Upper lobe of left lung (tissue), 6 donors: ENCODE results near the gene ZNF280B. TPM values are rescaled to one million over a fixed set of nuclear protein-coding genes. Genes with fewer than 3 reads are reported as not detected.

ENCODE experiments used
- ATAC-seq, 2 donors: fragments of 200-7000 bp; cut with Tn5 transposase; one replicate each; pipeline ENCODE4 v1.9.1; 2022; ENCODE audit warnings: mild to moderate bottlenecking in 2 of 2, moderate library complexity in 2 of 2; ENCODE audit not compliant: low FRiP score in 2 of 2
- DNase-seq, 2 donors: peaks; one replicate each; pipeline ENCODE4 v3.0.0-alpha.2; 2019 to 2020
- H3K27ac ChIP-seq, 4 donors: fragments of 200-600 bp; sonication (generic); one replicate each; pipeline ENCODE4 v1.5.1; 2016 to 2019
- H3K27me3 ChIP-seq, 4 donors: fragments of 200-600 bp; sonication (generic); one replicate each; pipeline ENCODE4 v1.5.1; 2017 to 2019
- H3K36me3 ChIP-seq, 4 donors: fragments of 200-600 bp; sonication (generic); one replicate each; pipeline ENCODE4 v1.5.1; 2016 to 2019
- H3K4me1 ChIP-seq, 4 donors: fragments of 200-600 bp; sonication (generic); one replicate each; pipeline ENCODE4 v1.5.1; 2018 to 2019
- H3K4me3 ChIP-seq, 4 donors: fragments of 200-600 bp; sonication (generic); one replicate each; pipeline ENCODE4 v1.5.1; 2017 to 2019; ENCODE audit warnings: mild to moderate bottlenecking in 2 of 4, moderate library complexity in 1 of 4
- H3K9me3 ChIP-seq, 4 donors: fragments of 200-600 bp; sonication (generic); one replicate each; pipeline ENCODE4 v1.5.1; 2018 to 2019
- CTCF ChIP-seq, 6 experiments: fragments of 450-650 bp in 4 of 6; fragments of 200-600 bp in 2 of 6; sonication (generic) in 2 of 6; IDR thresholded peaks; one replicate each; pipeline ENCODE4 v1.5.1; 2016 to 2019; ENCODE audit warnings: antibody characterized with exemption in 6 of 6
- EP300 ChIP-seq, 4 donors: sonication (generic); formaldehyde crosslinking; IDR thresholded peaks; one replicate each; pipeline ENCODE4 v1.5.1; 2017; ENCODE audit warnings: antibody characterized with exemption in 4 of 4, control low read depth in 2 of 4
- POLR2A ChIP-seq, 4 donors: fragments of 450-650 bp; IDR thresholded peaks; one replicate each; pipeline ENCODE4 v1.5.1; 2016 to 2017; ENCODE audit warnings: antibody characterized with exemption in 4 of 4, mild to moderate bottlenecking in 2 of 4
- POLR2AphosphoS5 ChIP-seq, 2 donors: sonication (generic); formaldehyde crosslinking; IDR thresholded peaks; one replicate each; pipeline ENCODE4 v1.5.1; 2017; ENCODE audit warnings: antibody characterized with exemption in 2 of 2
- WGBS, 2 donors: methylation state at CpG; one replicate each; pipeline ENCODE4 v1.1.5; 2017 to 2018; 5-methylcytosine and 5-hydroxymethylcytosine counted together
- total RNA-seq, 6 donors: library from RNA; depleted of rRNA in 4 of 6; stranded (reverse); fragments of >200 nt in 4 of 6; gene quantifications; one replicate each; pipeline versions ENCODE4 v1.1.0 to v1.2.1, GENCODE V29; 2016 to 2021
- donor health status: DM: no; HTN: no; CAD: no; lungs with moderate emphysema.
- donor health status: DM: no; HTN: yes; CAD: no; lungs with severe emphysema.

Gene ZNF280B
- total RNA-seq, 6 donors from 2014 or later, result 0.22 to 0.98 (median 0.44) TPM; not detected in 1

- no peak for ATAC-seq
Observed at GRCh38 chr22:22548910-22549309, 40.4 kb upstream of the ZNF280B start.

GRCh38 chr22:22548317-22548716, 39.8 kb upstream of the ZNF280B start:
- no peaks in the 10 kb centered on the region for H3K4me1 ChIP-seq
- ATAC-seq (no peak), DNase-seq (no peak)
- TF ChIP-seq POLR2A (IDR thresholded peaks at IDR 0.05), result no peak
- TF ChIP-seq CTCF (IDR thresholded peaks at IDR 0.05), result no peak
- TF ChIP-seq POLR2AphosphoS5 (IDR thresholded peaks at IDR 0.05), result no peak
- no peak for TF ChIP-seq EP300 (IDR thresholded peaks at IDR 0.05)
- H3K27me3 ChIP-seq, result no peaks in the 10 kb centered on the region
- H3K9me3 ChIP-seq, result no peaks in the 10 kb centered on the region
- H3K27ac ChIP-seq, result no peak overlapping the region
- H3K36me3 ChIP-seq, result no peaks in the 10 kb centered on the region
- 70 to 83% methylated on average over 9 of the region's 9 CpGs for WGBS, 2 donors
- no peak overlapping the region for H3K4me3 ChIP-seq

More at GRCh38 chr22:22548910-22549309, 40.4 kb upstream of the ZNF280B start:
- DNase-seq, result no peak
- WGBS, 2 donors, result 70% methylated on average over 1 of the region's 1 CpG
- H3K36me3 ChIP-seq, result no peaks in the 10 kb centered on the region
- TF ChIP-seq POLR2AphosphoS5 (IDR thresholded peaks at IDR 0.05) (no peak), CTCF (IDR thresholded peaks at IDR 0.05) (no peak)
- no peak overlapping the region for H3K4me3 ChIP-seq
- no peak overlapping the region for H3K27ac ChIP-seq
- no peaks in the 10 kb centered on the region for H3K9me3 ChIP-seq
- H3K4me1 ChIP-seq, result no peaks in the 10 kb centered on the region
- no peaks in the 10 kb centered on the region for H3K27me3 ChIP-seq

DNA sequence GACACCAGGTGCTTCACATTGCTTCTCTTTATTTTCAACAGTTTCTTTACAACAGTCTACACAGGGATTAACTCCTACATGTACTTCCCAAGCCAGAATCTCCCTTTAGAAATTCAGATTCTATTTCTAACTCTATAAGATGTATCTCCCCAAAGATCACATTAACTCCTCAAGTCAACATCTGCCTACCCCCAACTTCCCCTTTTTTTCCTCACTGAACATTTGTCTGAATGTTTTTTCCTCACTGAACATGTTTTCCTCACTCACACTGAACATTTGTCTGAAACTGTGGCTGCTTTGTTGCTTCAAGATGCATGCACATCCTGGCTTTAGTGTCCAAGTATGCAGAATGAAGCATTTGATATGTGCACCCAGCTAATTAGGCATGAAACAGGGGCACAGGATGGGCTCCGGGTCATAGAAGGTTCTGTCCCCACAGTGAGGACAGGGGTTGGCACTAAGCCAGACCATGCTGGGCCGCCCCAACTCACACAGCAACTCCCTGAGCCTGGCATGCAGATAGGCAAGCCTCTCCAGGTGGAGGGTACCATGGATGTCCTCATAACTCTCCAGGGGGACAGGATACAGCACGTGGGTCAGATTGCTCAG, 39.3 kb upstream of the ZNF280B start:
- Histone ChIP-seq H3K4me1 (no peaks in the 10 kb centered on the region), H3K27me3 (no peaks in the 10 kb centered on the region), H3K9me3 (no peaks in the 10 kb centered on the region), H3K4me3 (no peak overlapping the region), H3K36me3 (no peaks in the 10 kb centered on the region), H3K27ac (no peak overlapping the region)
- ATAC-seq (peak in 1 of 2 donors; percentile 18), DNase-seq (no peak)
- TF ChIP-seq POLR2A (IDR thresholded peaks at IDR 0.05) (no peak), POLR2AphosphoS5 (IDR thresholded peaks at IDR 0.05) (no peak), CTCF (IDR thresholded peaks at IDR 0.05) (no peak), EP300 (IDR thresholded peaks at IDR 0.05) (no peak)
- WGBS, 2 donors, result 22 to 38% methylated on average over 1 to 3 of the region's 3 CpGs

GRCh38 chr22:22547226-22547625, 38.7 kb upstream of the ZNF280B start:
- DNase-seq, result no peak
- WGBS, 2 donors, result 76 to 92% methylated on average over 3 of the region's 3 CpGs
- Histone ChIP-seq H3K9me3 (no peaks in the 10 kb centered on the region), H3K27me3 (no peaks in the 10 kb centered on the region), H3K4me3 (no peak overlapping the region), H3K27ac (no peak overlapping the region), H3K36me3 (no peaks in the 10 kb centered on the region), H3K4me1 (no peaks in the 10 kb centered on the region)
- ATAC-seq, result no peak
- TF ChIP-seq CTCF (IDR thresholded peaks at IDR 0.05), result no peak
- TF ChIP-seq EP300 (IDR thresholded peaks at IDR 0.05), result no peak
- no peak for TF ChIP-seq POLR2AphosphoS5 (IDR thresholded peaks at IDR 0.05)
- no peak for TF ChIP-seq POLR2A (IDR thresholded peaks at IDR 0.05)

GRCh38 chr22:22546490-22546889, 37.9 kb upstream of the ZNF280B start:
- ATAC-seq (peak in 1 of 2 donors; percentile 43), DNase-seq (no peak)
- Histone ChIP-seq H3K27ac (no peak overlapping the region), H3K9me3 (no peaks in the 10 kb centered on the region), H3K4me1 (no peaks in the 10 kb centered on the region), H3K27me3 (no peaks in the 10 kb centered on the region), H3K4me3 (no peak overlapping the region), H3K36me3 (no peaks in the 10 kb centered on the region)
- TF ChIP-seq POLR2AphosphoS5 (IDR thresholded peaks at IDR 0.05) (no peak), POLR2A (IDR thresholded peaks at IDR 0.05) (no peak), EP300 (IDR thresholded peaks at IDR 0.05) (no peak), CTCF (IDR thresholded peaks at IDR 0.05) (no peak)
- 53 to 57% methylated on average over 5 of the region's 5 CpGs for WGBS, 2 donors
